Central memory CD8-positive, alpha-beta T cell (primary cell): ENCODE measurements around the gene LMO1.

Experiments
- ATAC-seq: fragments of 150-1000 bp; cut with Tn5 transposase; replicated peaks from 2 replicates; pipeline ENCODE4 v1.10.0; 2022; ENCODE audit warnings: mild to moderate bottlenecking, moderate FRiP score, moderate number of reproducible peaks; ENCODE audit not compliant: poor library complexity, severe bottlenecking; ENCODE audit errors: extremely low read depth
- DNase-seq, 2 donors: peaks; one replicate each; pipeline ENCODE4 v3.0.0; 2021; ENCODE audit warnings: low spot score in 2 of 2
- H3K27ac Mint-ChIP-seq: one replicate; pipeline ENCODE4 v1.8.0; 2022; ENCODE audit warnings: low read depth, mild to moderate bottlenecking, moderate library complexity, mixed read lengths
- H3K27me3 Mint-ChIP-seq: one replicate; pipeline ENCODE4 v1.8.0; 2022; ENCODE audit warnings: mixed read lengths
- H3K36me3 Mint-ChIP-seq: one replicate; pipeline ENCODE4 v1.8.0; 2022; ENCODE audit warnings: mild to moderate bottlenecking, moderate library complexity, mixed read lengths; ENCODE audit not compliant: insufficient read depth
- H3K4me1 Mint-ChIP-seq: one replicate; pipeline ENCODE4 v1.8.0; 2022; ENCODE audit warnings: mixed read lengths
- H3K4me3 Mint-ChIP-seq: one replicate; pipeline ENCODE4 v1.8.0; 2022; ENCODE audit warnings: mild to moderate bottlenecking, moderate library complexity, mixed read lengths
- H3K9me3 Mint-ChIP-seq: one replicate; pipeline ENCODE4 v1.8.0; 2022; ENCODE audit warnings: mixed read lengths

Gene LMO1

GRCh38 chr11:8242499-8243280, 21.0 kb downstream of the LMO1 start:
- H3K9me3 Mint-ChIP-seq, result no peaks in the 10 kb centered on the region
- ATAC-seq, result no peak
- H3K27ac Mint-ChIP-seq, result no peak overlapping the region
- H3K36me3 Mint-ChIP-seq, result no peaks in the 10 kb centered on the region
- DNase-seq, result no peak
- no peak overlapping the region for H3K4me3 Mint-ChIP-seq
- H3K4me1 Mint-ChIP-seq, result no peaks in the 10 kb centered on the region
- peaks cover 51% of the 10 kb centered on the region for H3K27me3 Mint-ChIP-seq

GRCh38 chr11:8242118-8242475, 21.6 kb downstream of the LMO1 start:
- Mint-ChIP-seq H3K4me1 (no peaks in the 10 kb centered on the region), H3K27ac (no peak overlapping the region), H3K9me3 (no peaks in the 10 kb centered on the region), H3K27me3 (peaks cover 48% of the 10 kb centered on the region), H3K4me3 (no peak overlapping the region), H3K36me3 (no peaks in the 10 kb centered on the region)
- no peak for DNase-seq
- ATAC-seq, result no peak

- Mint-ChIP-seq H3K9me3 (no peaks in the 10 kb centered on the region), H3K27me3 (peaks cover 42% of the 10 kb centered on the region), H3K27ac (no peak overlapping the region), H3K4me3 (no peak overlapping the region), H3K36me3 (no peaks in the 10 kb centered on the region), H3K4me1 (no peaks in the 10 kb centered on the region)
- DNase-seq (no peak), ATAC-seq (no peak)
Measured at GRCh38 chr11:8241373-8242117, 22.1 kb downstream of the LMO1 start.

GRCh38 chr11:8239536-8240228, 24.0 kb downstream of the LMO1 start:
- peaks cover 13% of the 10 kb centered on the region for H3K4me1 Mint-ChIP-seq
- H3K36me3 Mint-ChIP-seq, result no peaks in the 10 kb centered on the region
- H3K27me3 Mint-ChIP-seq, result peaks cover 40% of the 10 kb centered on the region
- DNase-seq, result no peak
- H3K4me3 Mint-ChIP-seq, result no peak overlapping the region
- ATAC-seq, result no peak
- no peaks in the 10 kb centered on the region for H3K9me3 Mint-ChIP-seq
- no peak overlapping the region for H3K27ac Mint-ChIP-seq

- ATAC-seq (no peak), DNase-seq (no peak)
- Mint-ChIP-seq H3K27ac (no peak overlapping the region), H3K9me3 (no peaks in the 10 kb centered on the region), H3K4me1 (peaks cover 16% of the 10 kb centered on the region), H3K36me3 (no peaks in the 10 kb centered on the region), H3K27me3 (peaks cover 34% of the 10 kb centered on the region), H3K4me3 (no peak overlapping the region)
Measured at GRCh38 chr11:8239040-8239439, 24.6 kb downstream of the LMO1 start.

GRCh38 chr11:8237453-8237852, 26.2 kb downstream of the LMO1 start:
- DNase-seq (no peak), ATAC-seq (no peak)
- Mint-ChIP-seq H3K4me1 (peaks cover 16% of the 10 kb centered on the region), H3K36me3 (no peaks in the 10 kb centered on the region), H3K4me3 (no peak overlapping the region), H3K9me3 (no peaks in the 10 kb centered on the region), H3K27ac (no peak overlapping the region), H3K27me3 (peaks cover 18% of the 10 kb centered on the region)

GRCh38 chr11:8235925-8236324, 27.8 kb downstream of the LMO1 start:
- H3K9me3 Mint-ChIP-seq, result no peaks in the 10 kb centered on the region
- no peaks in the 10 kb centered on the region for H3K36me3 Mint-ChIP-seq
- H3K4me3 Mint-ChIP-seq, result no peak overlapping the region
- no peak for ATAC-seq
- peaks cover 16% of the 10 kb centered on the region for H3K4me1 Mint-ChIP-seq
- DNase-seq, result no peak
- no peak overlapping the region for H3K27ac Mint-ChIP-seq
- H3K27me3 Mint-ChIP-seq, result peaks cover 2% of the 10 kb centered on the region

- ATAC-seq (no peak), DNase-seq (no peak)
- H3K4me1 Mint-ChIP-seq, result peaks cover 16% of the 10 kb centered on the region
- H3K27ac Mint-ChIP-seq, result peak overlapping the region; percentile 65
- no peaks in the 10 kb centered on the region for H3K36me3 Mint-ChIP-seq
- no peaks in the 10 kb centered on the region for H3K9me3 Mint-ChIP-seq
- no peaks in the 10 kb centered on the region for H3K27me3 Mint-ChIP-seq
- no peak overlapping the region for H3K4me3 Mint-ChIP-seq
Measured at GRCh38 chr11:8234910-8235309, 28.8 kb downstream of the LMO1 start.

GRCh38 chr11:8234425-8234821, 29.3 kb downstream of the LMO1 start:
- no peak overlapping the region for H3K4me3 Mint-ChIP-seq
- no peaks in the 10 kb centered on the region for H3K36me3 Mint-ChIP-seq
- no peaks in the 10 kb centered on the region for H3K9me3 Mint-ChIP-seq
- peaks cover 16% of the 10 kb centered on the region for H3K4me1 Mint-ChIP-seq
- no peak for DNase-seq
- no peaks in the 10 kb centered on the region for H3K27me3 Mint-ChIP-seq
- no peak overlapping the region for H3K27ac Mint-ChIP-seq
- ATAC-seq, result no peak

- DNase-seq (no peak), ATAC-seq (no peak)
- Mint-ChIP-seq H3K27ac (no peak overlapping the region), H3K4me1 (peaks cover 16% of the 10 kb centered on the region), H3K9me3 (no peaks in the 10 kb centered on the region), H3K36me3 (no peaks in the 10 kb centered on the region), H3K27me3 (no peaks in the 10 kb centered on the region), H3K4me3 (no peak overlapping the region)
Measured at GRCh38 chr11:8233691-8234424, 29.8 kb downstream of the LMO1 start.

GRCh38 chr11:8232849-8233606, 30.6 kb downstream of the LMO1 start:
- Mint-ChIP-seq H3K27ac (no peak overlapping the region), H3K36me3 (no peaks in the 10 kb centered on the region)

GRCh38 chr11:8232414-8232813, 31.3 kb downstream of the LMO1 start:
- Mint-ChIP-seq H3K36me3 (no peaks in the 10 kb centered on the region), H3K4me3 (no peak overlapping the region), H3K27ac (no peak overlapping the region), H3K9me3 (no peaks in the 10 kb centered on the region), H3K27me3 (no peaks in the 10 kb centered on the region), H3K4me1 (peaks cover 16% of the 10 kb centered on the region)
- ATAC-seq (no peak), DNase-seq (no peak)

More at GRCh38 chr11:8232849-8233606, 30.6 kb downstream of the LMO1 start:
- peaks cover 16% of the 10 kb centered on the region for H3K4me1 Mint-ChIP-seq
- no peaks in the 10 kb centered on the region for H3K9me3 Mint-ChIP-seq
- H3K27me3 Mint-ChIP-seq, result no peaks in the 10 kb centered on the region
- no peak for ATAC-seq
- DNase-seq, result no peak
- no peak overlapping the region for H3K4me3 Mint-ChIP-seq
